NT2/D1 (cell line): Measurements from ENCODE around the gene SLC6A19.

ENCODE experiments used
- SUZ12 ChIP-seq: IDR thresholded peaks from 2 replicates; pipeline ENCODE4 v1.6.1; 2011; ENCODE audit not compliant: insufficient read length, insufficient read depth; ENCODE audit errors: extremely low read depth
- YY1 ChIP-seq: IDR thresholded peaks from 2 replicates; pipeline ENCODE4 v1.6.1; 2011; ENCODE audit not compliant: insufficient read length, insufficient read depth

- TF ChIP-seq YY1: no peak
- no peak for TF ChIP-seq SUZ12
Measured at GRCh38 chr5:1171340-1171941, 30.0 kb upstream of the SLC6A19 start.
